EL (cell line): Measurements from ENCODE around the gene MYCL.
A peak's percentile ranks its signal among the peaks of the same experiment; 100 is the strongest.

Experiments used
- DNase-seq: peaks from one replicate; pipeline ENCODE4 v3.0.0-alpha.2; 2016

The MYCL gene

GRCh38 chr1:39850606-39851216, 51.0 kb downstream of the MYCL start:
- no peak for DNase-seq

GRCh38 chr1:39849203-39849602, 52.5 kb downstream of the MYCL start:
- no peak for DNase-seq

GRCh38 chr1:39847940-39848339, 53.8 kb downstream of the MYCL start:
- DNase-seq: no peak

- no peak for DNase-seq
These were observed 54.9 kb downstream of the MYCL start for GRCh38 chr1:39846796-39847195.

- DNase-seq: peak; percentile 62
These were observed 55.8 kb downstream of the MYCL start for GRCh38 chr1:39845569-39846566.
